GM18868 (cell line): Measurements from ENCODE around the gene NRN1L.
"Not testable (repeated sequence)": the region's sequence is repeated elsewhere in the genome, so short reads cannot be mapped to it uniquely, and the experiment has no call there.

ENCODE experiments used
- ATAC-seq: cut with Tn5 transposase; IDR thresholded peaks from one replicate; pipeline ENCODE4 v1.9.1; 2021; ENCODE audit warnings: mild to moderate bottlenecking, moderate library complexity; ENCODE audit not compliant: unreplicated experiment

Gene NRN1L

DNA sequence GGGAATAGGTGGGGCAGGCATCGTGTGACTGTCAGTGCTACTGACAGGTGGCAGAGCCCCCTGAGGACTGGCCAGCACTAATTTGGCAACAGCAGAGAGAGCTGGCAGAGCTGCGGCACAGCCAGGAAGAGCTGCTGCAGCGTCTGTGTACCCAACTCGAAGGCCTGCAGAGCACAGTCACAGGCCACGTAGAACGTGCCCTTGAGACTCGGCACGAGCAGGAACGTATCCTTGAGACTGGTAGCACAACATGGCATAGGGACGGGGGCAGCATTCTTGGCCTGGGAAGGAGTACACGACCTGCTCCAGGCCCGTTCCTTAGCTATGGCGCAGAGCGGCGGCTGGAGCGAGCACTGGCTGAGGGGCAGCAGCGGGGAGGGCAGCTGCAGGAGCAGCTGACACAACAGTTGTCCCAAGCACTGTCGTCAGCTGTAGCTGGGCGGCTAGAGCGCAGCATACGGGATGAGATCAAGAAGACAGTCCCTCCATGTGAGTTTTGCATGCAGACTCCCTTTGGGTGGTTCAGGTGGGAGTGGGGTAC lies 3.0 kb upstream of the NRN1L start:
- no peak for ATAC-seq

- no peak for ATAC-seq
Measured at GRCh38 chr16:67882374-67883145, 2.1 kb upstream of the NRN1L start.

GRCh38 chr16:67883146-67883871 lies 1.4 kb upstream of the NRN1L start:
- no peak for ATAC-seq

- ATAC-seq: no peak
Measured at GRCh38 chr16:67883872-67884261, 818 bp upstream of the NRN1L start.

DNA sequence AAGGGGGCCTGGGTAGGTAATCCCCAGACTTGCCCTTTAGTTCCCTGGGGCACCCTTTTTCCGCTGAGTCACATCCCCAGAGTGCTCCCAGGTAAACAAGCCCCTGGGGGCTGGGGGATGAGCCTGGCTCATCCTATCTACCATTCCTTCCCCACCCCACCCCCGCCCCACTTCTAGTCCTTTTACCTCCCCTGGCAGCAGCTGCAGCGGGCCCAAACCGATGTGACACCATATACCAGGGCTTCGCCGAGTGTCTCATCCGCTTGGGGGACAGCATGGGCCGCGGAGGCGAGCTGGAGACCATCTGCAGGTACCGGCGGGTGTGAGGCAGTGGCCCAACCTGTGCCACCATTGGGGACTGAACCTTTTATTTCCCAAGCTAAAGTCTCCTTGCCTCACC lies 860 bp downstream of the NRN1L start:
- no peak for ATAC-seq

GRCh38 chr16:67885976-67886375 lies 1.3 kb downstream of the NRN1L start:
- no peak for ATAC-seq

DNA sequence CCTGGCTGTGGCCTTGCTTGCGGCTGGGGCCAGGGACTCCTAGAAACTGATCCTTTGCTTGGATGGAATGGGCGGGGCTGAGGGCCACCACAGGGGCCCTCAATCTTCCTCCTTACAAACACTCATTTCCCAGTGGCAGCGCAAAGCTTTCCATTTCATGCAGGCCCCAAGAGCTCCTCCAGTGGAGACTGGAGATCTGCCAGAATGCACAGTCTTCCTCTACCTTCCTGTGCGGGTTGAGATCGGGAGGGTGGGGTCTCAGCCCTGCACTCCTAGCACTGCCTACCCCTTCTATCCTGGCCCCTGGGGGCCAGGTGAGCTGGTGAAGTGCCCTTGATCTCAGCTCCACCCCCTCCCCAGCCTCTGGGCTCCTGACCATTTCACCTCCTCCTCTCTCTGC lies 1.7 kb downstream of the NRN1L start:
- no peak for ATAC-seq

GRCh38 chr16:67888331-67888730 lies 3.6 kb downstream of the NRN1L start:
- no peak for ATAC-seq

GRCh38 chr16:67892375-67892774 lies 7.7 kb downstream of the NRN1L start:
- ATAC-seq: no peak

GRCh38 chr16:67892899-67893742 lies 8.4 kb downstream of the NRN1L start, which contains the start of gene PSKH1:
TSS of gene PSKH1 (plus strand) at chr16:67893254. CDS start at chr16:67908750, 15,496 bp downstream.
- peak; percentile 95 for ATAC-seq

DNA sequence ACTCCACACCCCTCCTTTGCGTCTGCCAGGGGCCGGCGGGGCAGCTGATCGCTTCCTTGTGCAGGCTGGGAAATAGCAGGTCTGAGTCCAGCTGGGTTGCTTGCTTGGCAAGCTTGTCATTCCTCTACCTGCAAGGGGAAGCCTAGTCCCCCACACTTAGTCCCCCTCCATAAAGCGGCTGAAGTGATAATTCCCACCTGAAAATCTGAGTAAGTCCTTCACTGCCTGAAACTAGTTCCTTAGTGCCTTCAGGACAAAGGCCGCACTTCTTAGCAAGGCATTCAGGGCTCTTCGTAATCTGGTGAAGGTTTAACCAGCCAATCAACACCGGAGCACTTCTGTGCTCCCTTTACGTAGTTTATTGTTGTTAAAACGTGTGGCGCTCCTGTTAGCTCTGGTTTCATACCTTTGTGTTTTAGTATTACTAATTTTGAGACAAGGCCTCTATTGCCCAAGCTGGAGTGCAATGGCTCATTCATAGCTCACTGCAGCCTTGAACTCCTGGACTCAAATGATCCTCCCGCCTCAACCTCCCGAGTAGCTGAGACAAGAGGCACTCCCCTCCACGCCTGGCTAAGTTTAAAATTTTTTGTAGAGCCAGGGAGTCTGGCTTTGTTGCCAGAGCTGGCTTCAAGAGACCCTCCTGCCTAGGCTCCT lies 9.2 kb downstream of the NRN1L start:
- ATAC-seq: no peak

DNA sequence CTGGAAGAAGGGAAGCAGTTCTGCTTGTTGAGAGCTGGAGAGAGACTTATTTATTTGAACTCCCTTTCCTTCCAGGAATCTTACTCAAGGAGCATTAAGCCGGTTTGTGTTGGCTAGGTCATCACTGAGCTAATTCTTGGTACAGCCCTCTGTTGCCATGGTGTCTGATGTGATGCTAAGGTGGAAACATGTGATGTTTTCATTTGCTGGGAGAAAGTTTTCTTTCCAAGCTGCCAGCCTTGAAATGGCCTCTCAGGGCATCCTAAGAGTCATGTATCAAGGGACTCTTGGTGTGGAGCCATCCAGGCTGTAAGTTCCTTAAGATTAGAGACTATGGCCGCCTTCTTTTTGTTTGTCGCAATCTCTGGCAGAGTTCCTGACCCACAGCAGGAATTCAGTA lies 12.5 kb downstream of the NRN1L start:
- no peak for ATAC-seq

DNA sequence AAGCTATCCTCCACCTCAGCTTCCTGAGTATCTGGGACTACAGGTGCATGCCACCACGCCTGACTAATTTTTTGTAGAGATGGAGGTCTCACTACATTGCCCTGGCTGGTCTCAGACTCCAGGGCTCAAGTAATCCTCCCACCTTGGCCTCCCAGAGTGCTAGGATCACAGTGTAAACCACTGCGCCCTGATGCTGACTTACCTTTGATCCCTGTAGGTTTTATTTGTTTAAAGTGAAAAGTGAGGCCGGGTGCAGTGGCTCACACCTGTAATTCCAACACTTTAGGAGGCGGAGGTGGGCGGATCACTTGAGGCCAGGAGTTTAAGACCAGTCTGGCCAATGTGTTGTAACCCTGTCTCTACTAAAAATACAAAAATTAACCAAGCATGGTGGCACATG lies 17.0 kb downstream of the NRN1L start:
- ATAC-seq: no peak

- no peak for ATAC-seq
Measured at GRCh38 chr16:67902831-67903230, 18.1 kb downstream of the NRN1L start.

DNA sequence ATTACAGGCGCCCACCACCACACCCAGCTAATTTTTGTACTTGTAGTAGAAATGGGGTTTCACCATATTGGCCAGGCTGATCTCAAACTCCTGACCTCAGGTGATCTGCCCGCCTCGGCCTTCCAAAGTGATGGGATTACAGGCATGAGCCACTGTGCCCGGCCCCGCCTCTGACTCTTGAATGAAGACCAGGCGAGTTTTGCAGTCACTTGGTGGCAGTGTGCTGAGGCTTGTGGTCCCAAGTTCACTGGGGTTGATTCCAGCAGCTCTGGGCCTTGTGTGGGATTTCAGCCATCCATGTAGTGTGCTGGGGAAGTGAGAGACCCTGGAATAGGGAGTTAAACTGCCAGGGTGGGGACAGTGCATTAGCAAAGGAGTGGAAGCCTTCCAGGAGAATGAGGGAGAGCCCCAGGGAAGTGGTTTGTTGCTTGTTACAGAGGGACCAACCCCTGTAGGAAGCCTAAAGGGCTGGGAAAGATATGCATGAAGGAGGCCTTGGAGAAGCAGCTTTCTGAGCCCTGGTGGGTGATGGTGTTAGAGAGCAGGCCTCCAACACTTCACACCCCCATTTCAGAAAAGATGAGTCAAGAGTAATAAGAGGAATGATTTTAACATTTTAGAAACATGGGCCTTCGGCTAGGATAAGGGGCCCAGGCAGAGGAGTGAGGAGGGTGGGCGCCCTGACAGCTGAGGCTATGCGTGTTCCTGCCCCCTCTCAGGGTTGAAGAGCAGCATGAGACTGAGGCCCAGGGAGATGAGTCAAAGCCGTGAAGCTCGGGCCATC lies 22.9 kb downstream of the NRN1L start:
- no peak for ATAC-seq

DNA sequence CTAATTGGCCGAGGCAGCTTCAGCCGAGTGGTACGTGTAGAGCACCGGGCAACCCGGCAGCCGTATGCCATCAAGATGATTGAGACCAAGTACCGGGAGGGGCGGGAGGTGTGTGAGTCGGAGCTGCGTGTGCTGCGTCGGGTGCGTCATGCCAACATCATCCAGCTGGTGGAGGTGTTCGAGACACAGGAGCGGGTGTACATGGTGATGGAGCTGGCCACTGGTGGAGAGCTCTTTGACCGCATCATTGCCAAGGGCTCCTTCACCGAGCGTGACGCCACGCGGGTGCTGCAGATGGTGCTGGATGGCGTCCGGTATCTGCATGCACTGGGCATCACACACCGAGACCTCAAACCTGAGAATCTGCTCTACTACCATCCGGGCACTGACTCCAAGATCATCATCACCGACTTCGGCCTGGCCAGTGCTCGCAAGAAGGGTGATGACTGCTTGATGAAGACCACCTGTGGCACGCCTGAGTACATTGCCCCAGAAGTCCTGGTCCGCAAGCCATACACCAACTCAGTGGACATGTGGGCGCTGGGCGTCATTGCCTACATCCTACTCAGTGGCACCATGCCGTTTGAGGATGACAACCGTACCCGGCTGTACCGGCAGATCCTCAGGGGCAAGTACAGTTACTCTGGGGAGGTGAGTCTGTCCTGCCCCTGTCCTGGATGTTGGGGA lies 24.5 kb downstream of the NRN1L start:
- ATAC-seq: no peak

DNA sequence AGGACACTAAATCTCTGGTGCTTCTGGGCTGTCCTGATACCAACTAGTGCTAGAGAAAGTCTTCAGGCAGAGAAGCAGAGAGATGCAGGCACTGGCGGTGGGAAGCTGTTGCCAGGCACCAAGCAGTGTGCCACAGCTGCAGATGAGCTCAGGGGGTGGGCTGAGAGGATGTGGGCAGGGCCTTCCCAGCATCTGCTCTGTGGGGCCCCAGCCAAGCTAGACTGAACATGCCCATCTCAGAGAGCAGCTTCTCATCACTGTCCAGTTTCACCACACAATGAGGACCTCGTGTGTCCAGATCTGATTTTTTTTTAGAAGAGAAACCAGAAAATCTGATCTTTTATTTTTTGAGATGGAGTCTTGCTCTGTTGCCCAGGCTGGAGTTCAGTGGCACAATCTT lies 25.5 kb downstream of the NRN1L start:
- no peak for ATAC-seq

GRCh38 chr16:67914758-67915495 lies 30.2 kb downstream of the NRN1L start:
- no peak for ATAC-seq

GRCh38 chr16:67915496-67915769 lies 30.7 kb downstream of the NRN1L start:
- ATAC-seq: not testable (repeated sequence)
